Activated CD4-positive, alpha-beta memory T cell treated with anti-CD3 and anti-CD28 coated beads, Interleukin-2, amount 10 ng/mL, durations not matched to agents 7 days and 5 days (primary cell): ENCODE data around the gene FILIP1L. TPM values are rescaled to one million over a fixed set of nuclear protein-coding genes. Genes with fewer than 3 reads are reported as not detected.
A peak's percentile ranks its signal among the peaks of the same experiment; 100 is the strongest.
"Not testable (repeated sequence)": the region's sequence is repeated elsewhere in the genome, so short reads cannot be mapped to it uniquely, and the experiment has no call there.

Experiments used
- CTCF ChIA-PET: fragments of 350-600 bp; sonication (Branson Sonifier 250); formaldehyde crosslinking; loops from one replicate; lab custom pipeline; 2021; ENCODE audit warnings: antibody characterized with exemption, inconsistent platforms; lab: Charles Lee
- POLR2A ChIA-PET: fragments of 350-600 bp; sonication (Branson Sonifier 250); formaldehyde crosslinking; loops from one replicate; lab custom pipeline; 2021; ENCODE audit warnings: antibody characterized with exemption; lab: Charles Lee
- DNase-seq: peaks from one replicate; pipeline ENCODE4 v3.0.0-alpha.2; 2020
- H3K27ac Mint-ChIP-seq: one replicate; pipeline ENCODE4 v1.8.0; 2021; ENCODE audit warnings: mild to moderate bottlenecking, mixed read lengths
- H3K27me3 Mint-ChIP-seq: one replicate; pipeline ENCODE4 v1.8.0; 2021; ENCODE audit warnings: mixed read lengths
- H3K36me3 Mint-ChIP-seq: one replicate; pipeline ENCODE4 v1.8.0; 2021; ENCODE audit warnings: low read depth, mixed read lengths
- H3K4me1 Mint-ChIP-seq: one replicate; pipeline ENCODE4 v1.8.0; 2021; ENCODE audit warnings: mixed read lengths
- H3K4me3 Mint-ChIP-seq: one replicate; pipeline ENCODE4 v1.8.0; 2021; ENCODE audit warnings: mild to moderate bottlenecking, mixed read lengths
- H3K9me3 Mint-ChIP-seq: one replicate; pipeline ENCODE4 v1.8.0; 2021; ENCODE audit warnings: mixed read lengths
- total RNA-seq, 2 experiments: library from RNA; stranded (reverse); gene quantifications; one replicate each; pipeline ENCODE4 v1.2.3, GENCODE V29; 2021

The FILIP1L gene
- total RNA-seq, 2 experiments from 2014 or later: 1.9 to 2.0 TPM

DNA sequence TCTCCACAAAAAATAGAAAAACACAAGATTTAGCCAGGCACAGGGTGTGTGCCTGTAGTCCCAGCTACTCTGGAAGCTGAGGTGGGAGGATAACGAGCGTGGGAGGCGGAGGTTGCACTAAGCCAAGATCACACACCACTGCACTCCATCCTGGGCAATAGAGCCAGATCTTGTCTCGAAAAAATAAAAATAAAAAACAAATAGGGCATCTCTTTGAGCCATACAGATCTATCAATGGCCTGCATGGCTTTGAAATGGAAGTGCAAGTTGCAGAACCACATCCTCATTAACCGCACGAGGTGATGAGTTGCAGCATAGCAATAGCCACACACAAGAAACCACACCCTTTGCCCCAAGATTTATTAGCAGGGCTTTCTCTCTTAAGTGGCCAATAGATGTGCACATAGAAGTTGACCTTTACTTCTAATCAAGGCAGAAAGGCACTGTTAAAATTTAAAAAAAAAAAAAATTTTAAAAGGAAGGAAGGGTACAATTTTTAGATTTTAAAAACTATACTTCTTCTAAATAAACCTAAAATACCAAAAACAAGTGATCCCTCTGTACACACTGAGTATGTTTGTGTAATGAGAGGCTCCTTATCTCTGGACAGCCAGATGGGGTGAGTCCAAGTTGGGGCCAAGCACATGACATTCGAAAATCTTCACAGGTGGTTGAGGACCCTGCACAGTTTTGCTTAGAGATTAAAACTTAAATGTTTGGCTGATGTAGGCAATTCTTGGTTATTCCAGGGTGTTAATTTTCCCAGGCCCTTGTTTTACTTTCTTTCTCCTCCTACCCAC is 53.4 kb downstream of the FILIP1L start:
- H3K4me3 Mint-ChIP-seq: no peak overlapping the region
- peak overlapping the region; percentile 64 for H3K27ac Mint-ChIP-seq
- no peaks in the 10 kb centered on the region for H3K9me3 Mint-ChIP-seq
- POLR2A ChIA-PET: interaction anchor here (0.8 to 1.0 kb wide), 2 partner anchors 16 to 341 kb away, joined by 3 to 4 read pairs; partner anchors contain the start of gene LNP1
- no peaks in the 10 kb centered on the region for H3K36me3 Mint-ChIP-seq
- DNase-seq: peak; percentile 64
- peaks cover 22% of the 10 kb centered on the region for H3K4me1 Mint-ChIP-seq
- no peaks in the 10 kb centered on the region for H3K27me3 Mint-ChIP-seq
- CTCF ChIA-PET: interaction anchor here (1.1 kb wide), 1 partner anchor 218 kb away, joined by 3 read pairs; no protein-coding TSS in a partner anchor

GRCh38 chr3:100059472-100059871 is 54.8 kb downstream of the FILIP1L start:
- H3K27me3 Mint-ChIP-seq: no peaks in the 10 kb centered on the region
- POLR2A ChIA-PET: interaction anchor here (1.6 kb wide), 1 partner anchor 13 kb away, joined by 4 read pairs; no protein-coding TSS in a partner anchor

GRCh38 chr3:100057716-100058575 is 56.4 kb downstream of the FILIP1L start:
- Mint-ChIP-seq H3K27me3 (no peaks in the 10 kb centered on the region), H3K4me1 (peaks cover 18% of the 10 kb centered on the region), H3K9me3 (no peaks in the 10 kb centered on the region), H3K27ac (no peak overlapping the region), H3K36me3 (no peaks in the 10 kb centered on the region), H3K4me3 (no peak overlapping the region)
- DNase-seq: no peak
- POLR2A ChIA-PET: interaction anchor here (0.5 kb wide), 1 partner anchor 1015 kb away, joined by 3 read pairs; no protein-coding TSS in a partner anchor
- CTCF ChIA-PET: interaction anchor here (2.5 kb wide), 1 partner anchor 196 kb away, joined by 9 read pairs; no protein-coding TSS in a partner anchor

More at GRCh38 chr3:100059472-100059871, 54.8 kb downstream of the FILIP1L start:
- Mint-ChIP-seq H3K4me1 (peaks cover 22% of the 10 kb centered on the region), H3K4me3 (no peak overlapping the region), H3K36me3 (no peaks in the 10 kb centered on the region), H3K9me3 (no peaks in the 10 kb centered on the region), H3K27ac (no peak overlapping the region)
- CTCF ChIA-PET: no interaction called here
- DNase-seq: no peak

DNA sequence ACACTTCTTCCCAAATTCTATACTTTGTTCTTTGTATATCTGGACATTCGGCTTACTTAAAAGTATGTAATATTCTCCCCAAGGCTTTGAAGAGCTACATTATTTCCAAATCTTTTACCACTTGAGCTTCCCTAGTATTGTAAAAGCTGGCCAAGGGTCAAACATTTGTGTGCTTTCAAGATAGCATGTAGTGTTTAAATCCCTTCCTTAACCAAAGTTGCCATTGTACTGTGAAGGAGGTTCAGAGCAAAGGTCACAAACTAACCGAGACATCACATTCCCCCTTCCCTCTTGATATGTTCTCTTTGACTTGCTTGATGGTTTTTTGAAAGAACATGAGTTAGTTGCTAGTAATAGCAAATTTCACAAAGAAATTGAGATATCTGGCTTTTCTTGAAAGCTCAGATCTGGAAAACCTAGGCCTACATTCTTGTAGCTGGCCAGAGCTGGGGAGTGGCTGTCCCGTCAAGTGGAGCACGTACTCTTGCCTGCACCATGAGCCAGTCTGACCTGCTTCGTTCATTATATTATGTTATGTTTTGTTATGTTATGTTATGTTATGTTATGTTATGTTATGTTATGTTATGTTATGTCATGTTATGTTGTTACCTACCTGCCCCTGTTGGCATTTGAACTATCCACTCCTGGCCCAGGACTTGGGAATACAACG is 60.2 kb downstream of the FILIP1L start:
- H3K36me3 Mint-ChIP-seq: no peaks in the 10 kb centered on the region
- H3K4me1 Mint-ChIP-seq: no peaks in the 10 kb centered on the region
- no peak overlapping the region for H3K4me3 Mint-ChIP-seq
- no peaks in the 10 kb centered on the region for H3K9me3 Mint-ChIP-seq
- ChIA-PET CTCF (no interaction called here), POLR2A (no interaction called here)
- no peaks in the 10 kb centered on the region for H3K27me3 Mint-ChIP-seq
- DNase-seq: no peak
- H3K27ac Mint-ChIP-seq: no peak overlapping the region

DNA sequence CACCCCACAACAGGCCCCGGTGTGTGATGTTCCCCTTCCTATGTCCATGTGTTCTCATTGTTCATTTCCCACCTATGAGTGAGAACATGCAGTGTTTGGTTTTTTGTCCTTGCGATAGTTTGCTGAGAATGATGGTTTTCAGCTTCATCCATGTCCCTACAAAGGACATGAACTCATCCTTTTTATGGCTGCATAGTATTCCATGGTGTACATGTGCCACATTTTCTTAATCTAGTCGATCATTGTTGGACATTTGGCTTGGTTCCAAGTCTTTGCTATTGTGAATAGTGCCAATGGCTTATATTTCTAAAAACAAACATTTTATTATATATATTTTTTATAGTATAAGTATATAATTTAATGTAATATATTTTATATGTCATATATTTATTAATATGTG is 62.8 kb downstream of the FILIP1L start:
- POLR2A ChIA-PET, H3K27ac Mint-ChIP-seq, CTCF ChIA-PET, H3K9me3 Mint-ChIP-seq, H3K27me3 Mint-ChIP-seq, DNase-seq, H3K4me3 Mint-ChIP-seq, H3K36me3 Mint-ChIP-seq: not testable (repeated sequence)
- peaks cover 11% of the 10 kb centered on the region for H3K4me1 Mint-ChIP-seq

DNA sequence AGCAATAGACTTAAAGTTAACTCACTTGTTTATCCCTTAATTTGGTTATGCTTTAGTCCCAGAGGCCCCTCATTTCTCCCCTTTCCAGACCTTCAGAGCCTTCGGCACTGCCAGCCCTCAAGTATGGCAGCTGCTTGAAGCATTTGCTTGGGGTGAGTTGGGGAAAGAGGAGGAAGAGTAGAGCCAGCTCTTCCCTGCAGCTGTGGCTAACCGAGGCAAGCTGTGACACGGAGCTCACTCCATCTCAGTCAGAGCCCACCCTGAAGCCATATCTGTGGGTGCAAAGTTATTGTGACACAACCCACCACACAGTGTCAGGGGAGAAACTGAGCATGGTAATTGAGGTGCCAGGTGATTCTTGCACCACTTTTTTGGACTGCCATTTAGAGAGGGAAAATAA is 66.1 kb downstream of the FILIP1L start:
- no peaks in the 10 kb centered on the region for H3K9me3 Mint-ChIP-seq

DNA sequence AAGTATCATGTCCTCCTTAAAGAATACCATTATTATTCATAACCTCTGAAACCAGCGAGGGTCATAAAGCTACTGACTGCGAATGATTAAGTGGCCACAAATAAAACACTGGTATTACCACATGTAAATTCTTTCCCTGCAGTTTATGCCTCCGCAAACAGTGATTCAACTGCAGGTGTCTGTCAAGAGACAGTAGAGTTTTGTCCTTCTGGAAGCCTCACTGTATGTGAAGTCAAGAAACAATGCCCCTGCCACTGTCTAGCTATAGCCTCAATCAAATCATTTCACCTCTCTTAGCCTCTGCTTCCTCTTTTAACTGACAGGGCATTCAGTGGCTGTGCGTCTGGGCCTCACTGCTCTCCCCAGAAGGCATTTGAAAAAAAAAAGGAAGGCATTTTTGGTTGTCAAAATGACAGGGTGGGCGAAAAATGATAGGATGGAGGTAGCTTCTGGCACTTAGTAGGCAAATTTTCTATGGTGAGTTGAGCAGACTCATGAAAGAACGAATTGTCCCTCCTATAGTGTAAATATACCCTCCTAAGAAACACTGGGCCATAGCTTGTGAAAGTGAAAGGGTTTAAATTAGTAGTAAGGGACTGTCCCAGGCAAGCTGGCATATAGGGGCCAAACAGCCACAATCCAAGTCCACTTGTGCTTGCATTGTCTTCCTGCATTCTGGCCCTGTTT is 66.7 kb downstream of the FILIP1L start:
- ChIA-PET POLR2A (interaction anchor here (0.6 kb wide), 1 partner anchor 42 kb away, joined by 4 read pairs; no protein-coding TSS in a partner anchor), CTCF (interaction anchor here (1.0 to 1.5 kb wide), 3 partner anchors 21 to 206 kb away, joined by 3 to 5 read pairs (median 4); no protein-coding TSS in a partner anchor)
- Mint-ChIP-seq H3K36me3 (no peaks in the 10 kb centered on the region), H3K4me3 (no peak overlapping the region), H3K9me3 (no peaks in the 10 kb centered on the region), H3K4me1 (peaks cover 12% of the 10 kb centered on the region), H3K27ac (no peak overlapping the region), H3K27me3 (no peaks in the 10 kb centered on the region)
- no peak for DNase-seq

More for the DNA sequence above, 66.1 kb downstream of the FILIP1L start:
- DNase-seq: no peak
- Mint-ChIP-seq H3K27ac (no peak overlapping the region), H3K4me3 (no peak overlapping the region), H3K4me1 (peaks cover 12% of the 10 kb centered on the region), H3K36me3 (no peaks in the 10 kb centered on the region), H3K27me3 (no peaks in the 10 kb centered on the region)
- ChIA-PET POLR2A (interaction anchor here (0.6 kb wide), 1 partner anchor 41 kb away, joined by 4 read pairs; no protein-coding TSS in a partner anchor), CTCF (interaction anchor here (1.5 kb wide), 1 partner anchor 21 kb away, joined by 5 read pairs; no protein-coding TSS in a partner anchor)

GRCh38 chr3:100046986-100047385 is 67.3 kb downstream of the FILIP1L start:
- H3K4me3 Mint-ChIP-seq: no peak overlapping the region
- ChIA-PET POLR2A (no interaction called here), CTCF (interaction anchor here (1.0 to 1.5 kb wide), 3 partner anchors 22 to 207 kb away, joined by 3 to 5 read pairs (median 4); no protein-coding TSS in a partner anchor)

DNA sequence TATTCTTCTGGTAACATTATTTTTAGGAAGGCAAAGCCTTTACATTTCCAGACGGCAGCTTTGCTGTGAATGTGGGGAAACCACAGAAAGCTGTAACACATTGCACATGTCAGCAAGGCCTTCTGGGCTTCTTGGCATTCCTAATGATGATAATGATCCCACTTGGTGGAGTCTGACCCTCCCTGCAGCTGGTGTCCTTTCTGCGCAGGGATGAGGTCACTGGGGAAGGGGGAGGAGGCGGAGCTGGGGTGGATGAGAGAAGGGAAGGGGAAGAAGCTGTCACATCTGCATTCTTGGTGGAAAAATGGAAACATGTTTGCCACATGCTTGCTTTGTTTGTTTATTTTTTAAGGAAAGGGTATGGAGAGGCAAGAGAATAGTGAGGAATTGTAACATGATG is 68.6 kb downstream of the FILIP1L start:
- Mint-ChIP-seq H3K4me3 (no peak overlapping the region), H3K27me3 (no peaks in the 10 kb centered on the region), H3K9me3 (no peaks in the 10 kb centered on the region), H3K27ac (no peak overlapping the region), H3K36me3 (no peaks in the 10 kb centered on the region), H3K4me1 (peaks cover 12% of the 10 kb centered on the region)
- POLR2A ChIA-PET: no interaction called here
- no peak for DNase-seq
- CTCF ChIA-PET: interaction anchor here (1.2 to 1.6 kb wide), 2 partner anchors 208 to 214 kb away, joined by 4 read pairs; no protein-coding TSS in a partner anchor

More at GRCh38 chr3:100046986-100047385, 67.3 kb downstream of the FILIP1L start:
- H3K36me3 Mint-ChIP-seq: no peaks in the 10 kb centered on the region
- H3K27me3 Mint-ChIP-seq: no peaks in the 10 kb centered on the region
- peaks cover 12% of the 10 kb centered on the region for H3K4me1 Mint-ChIP-seq
- H3K9me3 Mint-ChIP-seq: no peaks in the 10 kb centered on the region
- no peak overlapping the region for H3K27ac Mint-ChIP-seq
- DNase-seq: no peak

- Mint-ChIP-seq H3K9me3 (no peaks in the 10 kb centered on the region), H3K27ac (no peak overlapping the region), H3K36me3 (no peaks in the 10 kb centered on the region), H3K4me1 (peaks cover 12% of the 10 kb centered on the region), H3K27me3 (no peaks in the 10 kb centered on the region), H3K4me3 (no peak overlapping the region)
- ChIA-PET POLR2A (interaction anchor here (0.6 to 0.9 kb wide), 2 partner anchors 17 to 449 kb away, joined by 3 read pairs; no protein-coding TSS in a partner anchor), CTCF (interaction anchor here (1.2 kb wide), 1 partner anchor 212 kb away, joined by 4 read pairs; no protein-coding TSS in a partner anchor)
- no peak for DNase-seq
These were observed 69.9 kb downstream of the FILIP1L start for GRCh38 chr3:100044369-100044768.

GRCh38 chr3:100043271-100043670 is 71.0 kb downstream of the FILIP1L start:
- ChIA-PET CTCF (no interaction called here), POLR2A (no interaction called here)
- Mint-ChIP-seq H3K27me3 (no peaks in the 10 kb centered on the region), H3K9me3 (no peaks in the 10 kb centered on the region), H3K4me3 (no peak overlapping the region), H3K4me1 (peaks cover 12% of the 10 kb centered on the region), H3K27ac (no peak overlapping the region), H3K36me3 (no peaks in the 10 kb centered on the region)
- no peak for DNase-seq
